Natural killer cell (primary cell): ENCODE data around the gene APOBEC3A. TPM values are rescaled to one million over a fixed set of nuclear protein-coding genes. Genes with fewer than 3 reads are reported as not detected.
A peak's percentile ranks its signal among the peaks of the same experiment; 100 is the strongest.
"Not testable (repeated sequence)": the region's sequence is repeated elsewhere in the genome, so short reads cannot be mapped to it uniquely, and the experiment has no call there.

Experiments used
- ATAC-seq, 3 donors: fragments of 150-1000 bp in 2 of 3; fragments of 200-7000 bp in 1 of 3; cut with Tn5 transposase; 1 replicate in 1 of 3; 2 replicates in 2 of 3; pipeline ENCODE4 v1.10.0; 2021; ENCODE audit warnings: mild to moderate bottlenecking in 2 of 3, moderate library complexity in 2 of 3
- DNase-seq, 2 donors: peaks; one replicate each; pipeline versions ENCODE4 v3.0.0 to v3.0.0-alpha.2; 2013 to 2021; ENCODE audit warnings: mixed read lengths in 1 of 2
- H3K27ac ChIP-seq: one replicate; pipeline ENCODE4 v1.5.1; 2013; ENCODE audit warnings: mild to moderate bottlenecking, low read length
- H3K27me3 ChIP-seq: one replicate; pipeline ENCODE4 v1.6.1; 2013; ENCODE audit warnings: low read length; ENCODE audit not compliant: control insufficient read depth, insufficient read depth
- H3K36me3 ChIP-seq: one replicate; pipeline ENCODE4 v1.6.1; 2013; ENCODE audit warnings: low read length; ENCODE audit not compliant: control insufficient read depth, insufficient read depth
- H3K4me1 ChIP-seq: one replicate; pipeline ENCODE4 v1.6.1; 2013; ENCODE audit warnings: low read length; ENCODE audit not compliant: control insufficient read depth, insufficient read depth
- H3K4me3 ChIP-seq: one replicate; pipeline ENCODE4 v1.5.1; 2013; ENCODE audit warnings: low read length
- H3K9me3 ChIP-seq: one replicate; pipeline ENCODE4 v1.6.1; 2013; ENCODE audit warnings: low read length; ENCODE audit not compliant: control insufficient read depth, insufficient read depth
- H3K27ac Mint-ChIP-seq, 2 donors: one replicate each; pipeline ENCODE4 v1.8.0; 2022; ENCODE audit warnings: mild to moderate bottlenecking in 2 of 2, mixed read lengths in 2 of 2, moderate library complexity in 1 of 2
- H3K27me3 Mint-ChIP-seq, 2 donors: one replicate each; pipeline ENCODE4 v1.8.0; 2022; ENCODE audit warnings: low read depth in 2 of 2, mixed read lengths in 2 of 2
- H3K36me3 Mint-ChIP-seq: one replicate; pipeline ENCODE4 v1.8.0; 2022; ENCODE audit warnings: mixed read lengths
- H3K4me1 Mint-ChIP-seq, 2 donors: one replicate each; pipeline ENCODE4 v1.8.0; 2022; ENCODE audit warnings: mixed read lengths in 2 of 2
- H3K4me3 Mint-ChIP-seq: one replicate; pipeline ENCODE4 v1.8.0; 2022; ENCODE audit warnings: mild to moderate bottlenecking, moderate library complexity, mixed read lengths
- H3K9me3 Mint-ChIP-seq, 2 donors: one replicate each; pipeline ENCODE4 v1.8.0; 2022; ENCODE audit warnings: mixed read lengths in 2 of 2
- WGBS: methylation state at CpG from one replicate; pipeline ENCODE4 v1.1.7; 2013; ENCODE audit warnings: missing lambda C conversion rate; ENCODE audit not compliant: insufficient coverage; 5-methylcytosine and 5-hydroxymethylcytosine counted together
- intact Hi-C: fragments of 100-400 bp; cut with micrococcal nuclease; formaldehyde crosslinking; loops from one replicate; pipeline ENCODE4 v1.14.2; 2022
- total RNA-seq, 4 donors: library from RNA; stranded (reverse); fragments of 120-200 nt in 1 of 4; gene quantifications; one replicate each; pipeline versions ENCODE4 v1.2.3 to v1.2.4, GENCODE V29; 2013 to 2022
- TF ChIP-seq, protein P1 (sequence below): fragments of 200-600 bp; IDR thresholded peaks from one replicate; pipeline ENCODE4 v1.8.0; 2022; ENCODE audit warnings: antibody characterized with exemption

Gene APOBEC3A
- total RNA-seq, 3 donors from 2014 or later (not counting 1 experiment from before 2014, with no cell fraction given), result 0.66 to 48.1 (median 4.3) TPM

DNA sequence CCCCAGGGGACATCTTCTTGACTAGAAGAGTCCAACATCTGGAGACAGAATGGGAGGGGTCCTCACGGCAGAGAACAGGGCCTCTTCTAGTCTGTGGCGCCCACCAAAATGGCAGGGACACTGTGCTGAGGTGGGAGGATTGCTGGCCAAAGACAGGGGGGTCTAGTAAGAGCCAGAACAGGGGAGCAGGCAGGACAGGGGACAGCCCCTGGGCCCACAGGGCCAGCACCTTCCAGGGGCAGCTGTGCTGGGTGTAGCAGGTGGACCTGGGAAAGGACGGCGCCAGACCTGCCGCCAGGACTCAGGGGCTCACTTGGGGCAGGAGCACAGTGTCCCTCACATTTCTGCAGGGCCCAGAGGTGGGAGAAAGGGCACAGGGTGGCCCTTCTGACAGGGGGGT is 858 bp upstream of the APOBEC3A start:
- Histone ChIP-seq H3K9me3 (no peaks in the 10 kb centered on the region), H3K4me3 (no peak overlapping the region), H3K27ac (no peak overlapping the region), H3K27me3 (no peaks in the 10 kb centered on the region), H3K4me1 (peaks cover 35% of the 10 kb centered on the region), H3K36me3 (no peaks in the 10 kb centered on the region)
- intact Hi-C loops, result no loop called here
- H3K4me1 Mint-ChIP-seq, result peaks cover 0 to 7% of the 10 kb centered on the region in 2 donors
- no peak overlapping the region for H3K4me3 Mint-ChIP-seq
- H3K9me3 Mint-ChIP-seq, result no peaks in the 10 kb centered on the region
- DNase-seq (no peak), ATAC-seq (no peak)
- peaks cover 11 to 12% of the 10 kb centered on the region in 2 donors for H3K27me3 Mint-ChIP-seq
- TF ChIP-seq, protein P1, sequence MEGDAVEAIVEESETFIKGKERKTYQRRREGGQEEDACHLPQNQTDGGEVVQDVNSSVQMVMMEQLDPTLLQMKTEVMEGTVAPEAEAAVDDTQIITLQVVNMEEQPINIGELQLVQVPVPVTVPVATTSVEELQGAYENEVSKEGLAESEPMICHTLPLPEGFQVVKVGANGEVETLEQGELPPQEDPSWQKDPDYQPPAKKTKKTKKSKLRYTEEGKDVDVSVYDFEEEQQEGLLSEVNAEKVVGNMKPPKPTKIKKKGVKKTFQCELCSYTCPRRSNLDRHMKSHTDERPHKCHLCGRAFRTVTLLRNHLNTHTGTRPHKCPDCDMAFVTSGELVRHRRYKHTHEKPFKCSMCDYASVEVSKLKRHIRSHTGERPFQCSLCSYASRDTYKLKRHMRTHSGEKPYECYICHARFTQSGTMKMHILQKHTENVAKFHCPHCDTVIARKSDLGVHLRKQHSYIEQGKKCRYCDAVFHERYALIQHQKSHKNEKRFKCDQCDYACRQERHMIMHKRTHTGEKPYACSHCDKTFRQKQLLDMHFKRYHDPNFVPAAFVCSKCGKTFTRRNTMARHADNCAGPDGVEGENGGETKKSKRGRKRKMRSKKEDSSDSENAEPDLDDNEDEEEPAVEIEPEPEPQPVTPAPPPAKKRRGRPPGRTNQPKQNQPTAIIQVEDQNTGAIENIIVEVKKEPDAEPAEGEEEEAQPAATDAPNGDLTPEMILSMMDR, result no peak
- no peaks in the 10 kb centered on the region for H3K36me3 Mint-ChIP-seq
- no peak overlapping the region for H3K27ac Mint-ChIP-seq
- WGBS, result 89% methylated on average over 5 of the region's 5 CpGs

DNA sequence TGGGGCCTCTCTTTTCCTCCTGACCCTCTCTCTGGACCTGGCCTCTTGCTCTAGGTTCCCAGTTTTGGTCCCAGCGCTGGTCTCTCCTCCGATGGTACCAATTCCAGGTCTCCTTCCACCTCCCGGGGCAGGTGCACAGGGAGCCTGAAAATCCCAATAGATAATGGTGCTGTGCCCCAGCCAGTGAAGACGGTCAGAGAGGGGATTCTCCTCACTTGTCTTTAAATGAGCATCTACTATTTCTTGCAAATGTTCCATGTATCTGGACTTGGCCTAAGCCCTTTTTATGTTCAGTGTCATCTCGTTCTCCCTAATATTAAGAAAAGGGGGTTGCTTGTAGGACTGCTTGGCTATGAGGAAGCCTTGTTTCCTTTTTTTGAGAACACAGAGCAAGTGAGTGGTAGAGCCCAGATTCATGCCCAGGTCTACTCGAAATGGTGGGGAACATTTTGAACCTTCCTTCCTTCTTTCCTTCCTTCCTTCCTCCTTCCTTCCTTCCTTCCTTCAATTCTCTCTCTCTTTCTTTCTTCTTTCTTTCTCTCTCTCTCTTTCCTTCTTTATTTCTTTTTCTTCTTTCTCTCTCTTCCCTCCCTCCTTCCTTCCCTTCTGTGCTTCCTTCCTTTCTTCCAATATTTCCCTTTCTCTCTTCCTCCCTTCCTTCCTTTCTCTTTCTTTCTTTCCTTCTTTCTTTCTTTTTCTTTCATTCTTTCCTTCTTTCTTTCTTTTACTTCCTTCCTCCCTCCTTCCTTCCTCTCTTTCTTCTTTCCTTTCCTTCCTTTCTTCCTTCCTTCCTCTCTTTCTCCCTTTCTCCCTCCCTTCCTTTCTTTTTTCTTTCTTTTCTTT is 620 bp downstream of the APOBEC3A start:
- H3K9me3 Mint-ChIP-seq, result no peaks in the 10 kb centered on the region
- Histone ChIP-seq H3K4me1 (peaks cover 33% of the 10 kb centered on the region), H3K27me3 (no peaks in the 10 kb centered on the region), H3K9me3 (no peaks in the 10 kb centered on the region), H3K4me3 (no peak overlapping the region), H3K27ac (no peak overlapping the region), H3K36me3 (no peaks in the 10 kb centered on the region)
- 77% methylated on average over 6 of the region's 6 CpGs for WGBS
- no peak overlapping the region for H3K4me3 Mint-ChIP-seq
- H3K27ac Mint-ChIP-seq, result no peak overlapping the region
- TF ChIP-seq, protein P1, result no peak
- intact Hi-C loops, result no loop called here
- ATAC-seq (no peak), DNase-seq (no peak)
- peaks cover 0 to 7% of the 10 kb centered on the region in 2 donors for H3K4me1 Mint-ChIP-seq
- H3K27me3 Mint-ChIP-seq, result peaks cover 5% of the 10 kb centered on the region in 2 donors
- no peaks in the 10 kb centered on the region for H3K36me3 Mint-ChIP-seq

DNA sequence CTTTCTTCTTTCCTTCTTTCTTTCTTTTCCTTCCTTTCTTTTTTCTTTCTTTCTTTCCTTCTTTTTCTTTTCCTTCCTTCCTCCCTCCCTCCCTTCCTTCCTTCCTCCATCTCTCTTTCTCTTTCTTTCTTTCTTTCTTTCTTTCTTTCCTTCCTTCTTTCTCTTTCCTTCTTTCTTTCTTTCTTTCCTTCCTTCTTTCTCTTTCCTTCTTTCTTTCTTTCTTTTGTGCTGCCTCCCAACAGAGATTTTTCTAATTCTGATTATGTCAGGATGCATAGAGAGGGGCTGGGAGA is 1.2 kb downstream of the APOBEC3A start:
- H3K4me1 ChIP-seq, result peaks cover 28% of the 10 kb centered on the region
- intact Hi-C loops, H3K27ac Mint-ChIP-seq, DNase-seq, H3K4me3 ChIP-seq, H3K36me3 ChIP-seq, H3K27ac ChIP-seq, H3K4me1 Mint-ChIP-seq, H3K9me3 Mint-ChIP-seq, H3K36me3 Mint-ChIP-seq, H3K4me3 Mint-ChIP-seq, H3K27me3 Mint-ChIP-seq, H3K27me3 ChIP-seq, ATAC-seq, H3K9me3 ChIP-seq: not testable (repeated sequence)
- TF ChIP-seq, protein P1, result peak; percentile 11

DNA sequence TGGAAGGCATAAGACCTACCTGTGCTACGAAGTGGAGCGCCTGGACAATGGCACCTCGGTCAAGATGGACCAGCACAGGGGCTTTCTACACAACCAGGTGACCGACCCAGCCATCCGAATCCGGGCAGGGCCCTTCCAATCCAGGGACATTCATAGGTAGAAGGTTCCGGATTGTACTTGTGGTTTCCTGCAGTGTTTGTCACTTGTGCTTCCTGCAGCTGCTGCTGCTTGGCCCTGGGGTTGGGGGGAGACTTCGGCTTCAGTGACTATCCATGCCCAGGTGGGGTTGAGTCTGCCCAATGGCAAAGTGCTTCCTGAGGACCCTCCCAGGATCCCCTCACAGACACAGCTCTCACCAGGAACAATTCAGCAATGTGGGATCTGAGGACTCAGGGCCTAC is 2.2 kb downstream of the APOBEC3A start:
- WGBS, result 44% methylated on average over 8 of the region's 8 CpGs
- no peak overlapping the region for H3K27ac Mint-ChIP-seq
- Histone ChIP-seq H3K27me3 (no peaks in the 10 kb centered on the region), H3K4me1 (peaks cover 20% of the 10 kb centered on the region), H3K4me3 (no peak overlapping the region), H3K36me3 (no peaks in the 10 kb centered on the region), H3K9me3 (no peaks in the 10 kb centered on the region), H3K27ac (no peak overlapping the region)
- no peaks in the 10 kb centered on the region for H3K36me3 Mint-ChIP-seq
- H3K4me3 Mint-ChIP-seq, result no peak overlapping the region
- TF ChIP-seq, protein P1, result no peak
- H3K4me1 Mint-ChIP-seq, result no peaks in the 10 kb centered on the region
- no peaks in the 10 kb centered on the region for H3K9me3 Mint-ChIP-seq
- intact Hi-C loops, result no loop called here
- DNase-seq, result no peak
- ATAC-seq, result no peak
- H3K27me3 Mint-ChIP-seq, result peaks cover 5% of the 10 kb centered on the region in 2 donors

DNA sequence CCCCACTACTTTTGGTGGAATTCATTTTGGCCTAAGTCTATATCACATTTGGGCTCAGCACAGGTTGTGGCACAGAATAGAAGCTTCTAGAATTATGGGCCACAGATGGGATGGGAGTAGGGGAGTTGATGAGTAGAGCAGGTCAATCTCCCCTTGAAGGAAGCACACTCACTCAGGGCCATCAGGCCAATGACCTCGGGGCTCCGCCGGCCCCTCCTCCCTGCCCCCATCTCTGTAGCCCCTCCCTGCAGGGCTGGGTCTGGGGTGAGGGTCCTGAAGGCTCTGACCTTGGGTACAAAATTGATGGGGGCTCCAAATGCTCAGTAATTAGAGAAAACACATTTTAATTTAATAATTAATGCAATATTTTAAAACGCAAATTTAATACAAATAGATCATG is 3.3 kb downstream of the APOBEC3A start:
- H3K27me3 Mint-ChIP-seq, H3K27ac Mint-ChIP-seq, H3K4me1 Mint-ChIP-seq, intact Hi-C loops, H3K36me3 Mint-ChIP-seq, H3K36me3 ChIP-seq, H3K9me3 ChIP-seq, H3K9me3 Mint-ChIP-seq, H3K27me3 ChIP-seq, DNase-seq, H3K4me3 ChIP-seq, H3K27ac ChIP-seq, H3K4me3 Mint-ChIP-seq, ATAC-seq: not testable (repeated sequence)
- no CpG with 5 or more reads among the region's 4 CpGs for WGBS
- peaks cover 16% of the 10 kb centered on the region for H3K4me1 ChIP-seq
